Measurements from ENCODE around the gene BANP.
"Not testable (repeated sequence)": the region's sequence is repeated elsewhere in the genome, so short reads cannot be mapped to it uniquely, and the experiment has no call there.

Gene BANP

DNA sequence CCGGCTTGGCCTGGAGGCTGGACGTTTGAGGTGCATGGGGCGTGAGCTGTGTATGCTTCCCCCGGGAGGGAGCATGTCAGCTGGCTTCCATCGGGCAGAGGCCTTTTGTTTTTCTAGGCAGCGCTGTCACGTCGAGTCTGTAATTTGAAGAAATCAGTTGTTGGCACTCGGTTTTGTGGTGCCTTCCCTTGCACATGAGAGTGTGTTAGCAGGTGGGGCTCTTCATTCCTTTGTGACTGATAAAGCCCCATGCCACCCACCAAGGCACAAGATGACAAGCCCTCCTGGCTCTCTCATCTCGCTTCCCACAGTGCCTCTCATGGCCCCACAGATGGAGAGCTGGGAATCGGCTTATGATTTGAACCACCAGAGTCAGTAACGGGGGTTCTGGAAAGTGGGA lies 72.1 kb downstream of the BANP start:
- no peak for DNase-seq (ENCODE audit: low read depth)
- no peak overlapping the region for H3K4me3 ChIP-seq (ENCODE audit: low read length)
- TF ChIP-seq CTCF (conservative IDR thresholded peaks at IDR 0.05; ENCODE audit: low read length) = no peak

DNA sequence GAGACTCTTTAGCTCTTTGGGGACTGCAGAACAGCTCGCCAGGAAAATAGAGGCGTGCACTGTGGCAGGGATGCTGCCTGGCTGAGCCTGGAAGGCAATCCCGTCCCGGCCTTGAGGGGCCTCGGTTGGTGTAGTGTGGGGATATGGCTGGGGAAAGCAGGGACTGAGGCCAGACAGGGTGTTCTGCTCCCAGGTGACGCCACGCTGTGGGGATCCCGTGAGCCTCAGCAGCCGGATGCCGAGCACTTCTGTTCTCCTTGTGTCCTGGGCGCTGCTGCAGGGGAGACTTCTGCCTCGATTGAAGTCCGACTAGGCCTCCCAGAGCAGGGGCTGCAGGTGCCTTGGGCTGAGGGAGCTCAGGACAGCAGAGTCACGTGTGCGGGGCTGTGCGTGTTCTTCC lies 72.6 kb downstream of the BANP start:
- TF ChIP-seq CTCF (conservative IDR thresholded peaks at IDR 0.05; ENCODE audit: low read length) = no peak
- no peak overlapping the region for H3K4me3 ChIP-seq (ENCODE audit: low read length)
- DNase-seq (ENCODE audit: low read depth) = no peak

DNA sequence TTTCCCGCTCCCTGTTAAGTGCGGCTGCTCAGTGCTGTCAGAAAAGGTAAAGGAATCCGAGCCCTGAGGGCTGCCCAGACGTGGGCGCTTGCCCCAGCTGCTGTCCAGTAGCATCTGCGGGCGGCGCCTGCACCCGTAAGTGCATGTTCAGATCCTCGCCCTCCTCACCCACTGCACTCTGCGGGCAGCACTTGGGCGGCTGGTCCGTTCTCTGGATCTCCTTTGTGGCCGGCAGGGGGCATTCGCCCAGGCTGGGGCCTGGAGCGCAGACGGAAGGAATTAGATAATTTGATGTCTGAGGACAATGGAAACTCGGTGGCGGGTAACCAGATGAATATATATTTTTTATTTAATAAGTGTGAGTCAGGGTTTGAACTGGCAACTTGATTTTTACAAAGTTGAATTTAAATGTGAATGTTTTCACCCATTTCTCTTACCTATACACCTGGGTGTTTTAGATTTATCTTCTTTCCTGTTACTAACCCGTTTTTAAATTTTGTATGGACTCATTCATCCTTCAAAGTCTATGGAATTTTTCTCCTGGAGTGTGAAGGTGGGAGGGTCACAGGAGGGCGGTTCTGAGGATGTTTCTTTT lies 73.4 kb downstream of the BANP start:
- peak; percentile 67 for TF ChIP-seq CTCF (conservative IDR thresholded peaks at IDR 0.05; ENCODE audit: low read length)

GRCh38 chr16:88025086-88025492 lies 73.9 kb downstream of the BANP start:
- peak overlapping the region; percentile 24 for H3K4me3 ChIP-seq (ENCODE audit: low read length)
- DNase-seq (ENCODE audit: low read depth) = peak; percentile 79

More for the DNA sequence above, 73.4 kb downstream of the BANP start:
- H3K4me3 ChIP-seq (ENCODE audit: low read length) = not testable (repeated sequence)
- DNase-seq (ENCODE audit: low read depth) = peak; percentile 59

DNA sequence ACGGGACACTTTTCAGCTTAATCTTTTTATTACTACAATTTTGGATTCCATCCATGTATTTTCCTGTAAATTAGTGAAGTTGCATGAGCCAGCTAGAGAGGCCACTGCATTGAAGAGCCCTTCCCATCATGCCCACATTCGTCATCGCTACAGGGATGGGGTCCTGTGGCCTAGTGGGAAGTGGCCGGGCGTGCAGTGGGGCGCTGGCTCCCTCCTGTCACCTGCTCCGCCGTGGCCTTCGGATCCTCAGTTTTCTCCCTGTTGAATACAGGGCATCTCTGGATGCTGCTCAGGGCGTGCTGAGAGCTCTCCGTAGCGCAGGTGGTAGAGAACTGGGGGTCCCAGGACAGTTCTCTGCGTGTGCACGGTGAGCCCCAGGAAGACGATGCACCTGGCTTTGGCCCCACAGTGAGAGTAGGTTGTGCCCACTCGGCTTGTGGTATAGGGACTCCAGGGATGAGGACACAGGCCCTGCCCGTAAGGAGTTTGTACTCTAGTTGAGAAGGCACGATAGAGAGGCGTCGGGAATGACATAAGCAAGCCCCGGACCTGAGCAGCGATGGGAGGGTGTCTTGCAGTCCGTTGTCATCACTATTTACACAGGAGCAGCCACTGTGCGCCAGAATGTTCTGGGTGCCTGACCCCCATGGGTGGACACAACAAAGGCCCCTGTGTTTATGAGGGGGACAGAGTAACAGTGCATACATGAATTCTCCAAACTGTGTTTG lies 74.8 kb downstream of the BANP start:
- H3K4me3 ChIP-seq (ENCODE audit: low read length); DNase-seq (ENCODE audit: low read depth): not testable (repeated sequence)

More at GRCh38 chr16:88025086-88025492, 73.9 kb downstream of the BANP start:
- peak; percentile 44 for TF ChIP-seq CTCF (conservative IDR thresholded peaks at IDR 0.05; ENCODE audit: low read length)

DNA sequence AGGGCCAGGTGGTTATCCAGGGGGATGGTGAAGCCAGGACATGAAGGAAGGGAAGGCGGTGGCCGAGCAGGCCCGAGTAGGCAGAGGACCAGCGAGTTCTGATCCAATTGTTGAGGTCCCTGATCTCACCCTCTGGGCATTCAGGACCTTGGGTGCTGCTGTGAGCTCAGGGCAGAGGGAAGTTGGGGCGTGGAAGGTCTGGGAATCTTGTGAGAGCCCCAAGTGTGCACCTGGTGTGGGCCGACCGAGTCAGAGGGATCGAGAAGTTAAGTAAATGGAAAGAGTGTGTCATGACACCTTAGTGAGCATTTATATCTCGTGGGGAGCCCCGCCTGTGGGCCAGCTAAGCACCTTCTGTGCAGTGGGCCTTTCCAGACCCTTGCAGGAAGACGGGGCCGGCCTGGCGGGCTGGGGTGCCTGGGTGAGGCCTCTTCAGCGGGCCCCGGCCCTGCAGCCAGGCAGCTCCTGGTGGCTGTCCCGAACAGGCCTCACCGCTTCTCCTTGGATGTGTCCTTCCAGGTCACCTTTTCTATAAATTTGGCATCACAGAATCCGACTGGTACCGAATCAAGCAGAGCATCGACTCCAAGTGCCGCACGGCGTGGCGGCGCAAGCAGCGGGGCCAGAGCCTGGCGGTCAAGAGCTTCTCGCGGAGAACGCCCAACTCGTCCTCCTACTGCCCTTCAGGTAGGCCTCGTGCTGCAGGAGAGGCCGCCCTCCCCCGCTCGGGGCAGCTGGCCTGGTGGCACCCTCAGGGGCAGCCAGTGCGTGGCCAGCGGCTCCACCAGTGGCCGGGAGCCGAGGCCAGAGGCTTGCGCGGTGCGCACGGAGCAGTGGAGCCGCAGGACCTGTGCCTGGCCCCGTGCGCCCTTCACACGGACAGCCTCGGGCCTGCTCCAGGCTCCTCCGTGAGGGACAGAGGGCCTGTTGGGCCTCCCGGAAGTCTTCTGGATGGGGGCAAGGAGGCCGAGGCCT lies 76.0 kb downstream of the BANP start:
- no peak for TF ChIP-seq CTCF (conservative IDR thresholded peaks at IDR 0.05; ENCODE audit: low read length)
- H3K4me3 ChIP-seq (ENCODE audit: low read length) = no peak overlapping the region
- no peak for DNase-seq (ENCODE audit: low read depth)

DNA sequence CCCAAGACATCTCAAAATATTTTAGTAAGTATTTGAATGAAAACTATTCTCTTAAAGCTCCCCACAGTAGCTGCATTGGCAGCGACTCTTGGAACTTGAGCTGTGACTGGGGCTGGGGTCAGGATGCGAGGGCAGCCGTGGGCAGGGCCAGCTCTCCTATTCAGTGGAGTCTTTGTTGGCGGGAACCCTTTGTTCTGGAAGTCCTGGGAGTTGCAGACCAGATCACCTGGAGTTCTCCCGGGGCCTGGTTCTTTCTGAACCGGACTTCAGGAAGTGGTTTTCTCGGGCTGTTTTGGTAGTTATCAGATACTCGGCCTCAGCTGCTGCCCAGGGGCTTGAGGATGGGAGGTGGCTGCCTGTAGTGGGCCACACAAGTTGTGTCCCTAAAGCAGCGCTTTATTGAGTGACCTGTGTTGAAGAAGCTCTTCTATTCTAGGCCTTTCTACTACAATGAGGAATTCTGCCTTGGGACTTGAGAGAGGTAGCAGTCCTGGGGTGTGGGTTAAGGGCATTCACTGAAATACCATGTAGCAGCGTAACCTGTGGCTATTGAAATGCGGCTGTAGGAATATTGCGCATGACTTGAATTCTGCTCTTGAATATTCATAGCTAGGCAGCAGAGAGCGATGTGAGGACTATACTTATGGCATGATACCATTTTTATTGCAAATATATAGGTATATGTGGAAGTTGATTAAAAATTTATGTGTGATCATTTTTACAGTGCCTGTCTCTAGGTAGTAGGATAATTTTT lies 77.1 kb downstream of the BANP start:
- not testable (repeated sequence) for DNase-seq (ENCODE audit: low read depth); H3K4me3 ChIP-seq (ENCODE audit: low read length)
